HG02884 (cell line): ENCODE results near the gene LRGUK.

Source experiments
- ATAC-seq: cut with Tn5 transposase; IDR thresholded peaks from one replicate; pipeline ENCODE4 v1.9.1; 2021; ENCODE audit warnings: mild to moderate bottlenecking, moderate library complexity; ENCODE audit not compliant: unreplicated experiment

The LRGUK gene

DNA sequence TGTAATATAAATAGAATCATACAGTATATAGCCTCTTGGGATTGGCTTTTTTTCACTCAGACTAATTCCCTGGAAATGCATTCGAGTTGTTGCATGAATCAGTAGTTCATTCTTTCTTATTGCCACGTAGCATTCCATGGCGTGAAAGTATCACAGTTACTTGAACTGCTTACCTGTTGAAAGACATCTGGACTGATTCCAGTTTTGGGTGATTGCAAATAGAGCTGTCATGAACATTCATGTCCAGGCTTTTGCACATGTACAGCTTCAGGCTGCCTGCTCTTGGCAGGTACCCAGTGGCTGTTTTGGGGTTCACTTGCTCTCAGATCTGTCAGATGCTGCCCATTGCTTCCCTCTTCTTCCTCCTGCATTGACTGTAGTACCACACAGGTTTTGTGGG lies 54.9 kb downstream of the LRGUK start:
- ATAC-seq, result no peak

- ATAC-seq, result no peak
Measured at GRCh38 chr7:134184767-134185166, 57.6 kb downstream of the LRGUK start.

- no peak for ATAC-seq
Measured at GRCh38 chr7:134186027-134186426, 58.9 kb downstream of the LRGUK start.

GRCh38 chr7:134186801-134187200 lies 59.7 kb downstream of the LRGUK start:
- ATAC-seq, result no peak

GRCh38 chr7:134187893-134188292 lies 60.8 kb downstream of the LRGUK start:
- no peak for ATAC-seq

GRCh38 chr7:134188311-134188710 lies 61.2 kb downstream of the LRGUK start:
- ATAC-seq, result no peak

- no peak for ATAC-seq
Measured at GRCh38 chr7:134189559-134189958, 62.4 kb downstream of the LRGUK start.

- no peak for ATAC-seq
Measured at GRCh38 chr7:134191876-134192275, 64.7 kb downstream of the LRGUK start.

- ATAC-seq, result no peak
Measured at GRCh38 chr7:134193240-134193639, 66.1 kb downstream of the LRGUK start.

GRCh38 chr7:134195252-134195651 lies 68.1 kb downstream of the LRGUK start:
- no peak for ATAC-seq

DNA sequence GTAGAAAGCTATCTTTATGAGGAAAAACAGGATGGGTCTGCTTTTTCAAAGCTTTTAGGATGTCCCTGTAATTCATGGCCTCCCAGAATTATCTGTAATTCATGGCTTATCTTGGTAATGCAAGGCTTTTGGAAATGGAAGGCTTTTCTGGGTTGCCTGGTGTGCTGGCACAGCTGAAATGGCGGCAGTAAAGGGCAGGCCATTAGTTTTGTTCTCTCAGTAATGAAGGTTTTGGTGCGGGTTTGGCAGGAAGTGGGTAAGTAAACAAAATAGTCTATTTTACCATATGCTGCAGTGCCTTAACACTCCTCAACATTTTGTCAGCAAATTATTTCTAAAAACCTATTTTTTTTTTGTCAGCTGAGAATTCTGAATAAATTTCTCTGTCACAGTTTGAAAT lies 69.3 kb downstream of the LRGUK start:
- ATAC-seq, result no peak

- no peak for ATAC-seq
Measured at GRCh38 chr7:134197345-134197744, 70.2 kb downstream of the LRGUK start.

DNA sequence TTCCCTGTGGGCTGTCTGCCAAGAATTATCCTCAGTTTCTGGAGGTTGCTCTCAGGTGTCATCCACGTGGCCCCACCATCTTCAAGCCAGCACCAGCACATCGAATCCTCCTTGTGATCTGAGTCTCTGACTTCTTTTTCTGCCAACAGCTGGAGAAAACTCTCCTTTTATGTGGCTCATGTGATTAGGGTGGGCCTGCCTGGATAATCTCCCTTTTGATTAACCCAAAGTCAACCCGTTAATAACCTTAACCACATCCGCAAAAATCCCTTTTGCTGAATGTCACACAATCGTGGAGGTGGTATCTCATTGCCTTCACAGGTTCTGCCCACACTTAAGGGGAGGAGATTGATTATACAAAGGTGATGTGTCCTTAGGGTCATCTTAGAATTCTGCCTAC lies 73.8 kb downstream of the LRGUK start:
- ATAC-seq, result no peak

GRCh38 chr7:134201569-134202261 lies 74.6 kb downstream of the LRGUK start:
- ATAC-seq, result no peak

- ATAC-seq, result no peak
Measured at GRCh38 chr7:134203186-134203889, 76.2 kb downstream of the LRGUK start.

DNA sequence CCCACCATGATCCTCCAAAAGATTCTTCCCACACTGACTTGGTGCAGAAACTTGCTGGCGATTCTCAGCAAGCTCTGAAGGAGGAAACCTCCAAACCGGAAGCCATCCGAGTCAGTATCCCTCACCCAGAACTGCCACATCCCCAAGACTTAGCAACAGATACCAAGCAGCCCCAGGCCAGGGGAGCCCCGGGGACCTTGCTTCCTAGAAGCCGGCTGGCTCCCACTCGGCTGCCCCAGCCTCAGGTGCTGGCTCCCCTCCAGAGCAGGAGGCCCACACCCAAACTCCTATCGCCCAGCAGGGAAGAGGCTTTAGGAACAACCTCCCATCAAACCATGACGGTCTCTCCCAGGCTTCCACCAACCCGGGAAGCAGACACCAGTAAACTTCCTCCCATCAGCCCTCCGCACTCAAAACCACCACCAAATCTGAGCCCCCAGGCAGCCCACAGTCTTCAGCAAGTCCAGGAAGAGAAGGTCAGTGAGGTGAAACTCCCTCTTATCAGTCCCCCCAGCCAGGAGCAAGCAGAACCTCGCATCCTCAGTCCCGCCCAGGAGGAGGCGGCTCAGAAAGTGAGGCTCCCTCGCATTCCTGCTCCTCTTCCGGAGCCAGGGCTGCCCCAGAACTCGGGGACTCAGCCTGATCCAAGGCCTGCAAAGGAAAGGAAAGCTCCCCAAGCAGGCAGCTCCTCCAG lies 82.3 kb downstream of the LRGUK start:
- no peak for ATAC-seq

GRCh38 chr7:134210227-134210626 lies 83.1 kb downstream of the LRGUK start:
- ATAC-seq, result no peak

GRCh38 chr7:134210976-134211663 lies 84.0 kb downstream of the LRGUK start:
- no peak for ATAC-seq

- no peak for ATAC-seq
Measured at GRCh38 chr7:134211817-134212216, 84.7 kb downstream of the LRGUK start.

GRCh38 chr7:134212576-134213546 lies 85.7 kb downstream of the LRGUK start:
- no peak for ATAC-seq
